Skin of body (tissue), 2 donors: ENCODE measurements around the gene TEDC1. TPM values are rescaled to one million over a fixed set of nuclear protein-coding genes. Genes with fewer than 3 reads are reported as not detected.

Experiments
- DNase-seq: peaks from one replicate; lab custom pipeline; 2025; lab: John Stamatoyannopoulos, UW
- total RNA-seq: library from RNA; depleted of rRNA; stranded (reverse); fragments of >200 nt; gene quantifications from one replicate; pipeline ENCODE4 v1.2.3, GENCODE V29; 2014

Gene TEDC1
- total RNA-seq, 1 donor from 2014 or later: 5.5 TPM

GRCh38 chr14:105525326-105525725 lies 34.3 kb downstream of the TEDC1 start:
- DNase-seq: no peak

DNA sequence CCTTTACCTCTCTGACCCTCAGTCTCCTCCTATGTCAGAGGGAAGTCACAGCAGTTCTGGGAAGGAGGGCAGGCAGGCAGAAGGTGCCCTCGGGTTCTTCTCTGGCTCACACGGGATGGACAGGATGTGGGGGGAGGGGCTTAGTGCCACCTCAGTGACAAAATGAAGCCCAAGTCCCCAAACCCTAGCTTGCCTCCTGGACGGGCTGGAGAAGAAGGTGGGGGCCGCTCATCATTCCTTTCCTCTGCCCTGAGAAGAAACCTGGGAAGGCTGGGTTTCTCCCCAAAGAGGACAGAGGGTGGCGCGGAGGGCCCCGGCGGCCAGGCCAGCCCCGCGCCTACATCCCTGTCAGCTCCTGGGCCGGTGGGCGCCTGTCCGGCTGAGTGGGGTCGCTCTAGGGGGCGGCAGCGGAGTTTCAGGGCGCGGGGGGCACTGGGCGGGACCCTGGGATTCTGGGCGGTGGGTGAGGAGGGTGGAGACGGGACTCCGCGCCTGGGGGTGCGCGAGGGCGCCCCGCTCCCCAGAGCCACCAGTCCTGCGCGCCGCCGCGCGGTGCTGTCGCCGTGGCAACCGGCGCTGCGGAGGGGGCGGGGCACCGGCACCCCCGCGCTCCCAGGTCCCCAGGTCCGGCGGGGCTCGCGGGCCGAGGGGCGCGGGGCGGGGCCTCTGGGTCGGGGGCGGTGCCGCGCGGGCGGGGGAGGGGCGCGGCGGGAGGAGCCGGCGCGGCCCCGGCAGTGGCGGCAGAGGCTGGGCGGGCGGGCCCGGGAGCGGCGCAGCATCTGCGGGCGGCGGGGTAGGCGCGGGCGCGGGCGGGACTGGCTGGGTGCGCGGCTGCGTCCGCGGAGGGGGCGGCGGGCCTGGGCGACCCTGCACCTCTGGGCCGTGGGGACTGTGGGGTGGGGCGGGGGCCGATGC lies 35.1 kb downstream of the TEDC1 start, which contains the start of gene TMEM121:
TMEM121 (plus strand) TSS at position 723 of the 915 bp plus-strand sequence. CDS start 2,252 bp downstream, outside the sequence.
- no peak for DNase-seq

DNA sequence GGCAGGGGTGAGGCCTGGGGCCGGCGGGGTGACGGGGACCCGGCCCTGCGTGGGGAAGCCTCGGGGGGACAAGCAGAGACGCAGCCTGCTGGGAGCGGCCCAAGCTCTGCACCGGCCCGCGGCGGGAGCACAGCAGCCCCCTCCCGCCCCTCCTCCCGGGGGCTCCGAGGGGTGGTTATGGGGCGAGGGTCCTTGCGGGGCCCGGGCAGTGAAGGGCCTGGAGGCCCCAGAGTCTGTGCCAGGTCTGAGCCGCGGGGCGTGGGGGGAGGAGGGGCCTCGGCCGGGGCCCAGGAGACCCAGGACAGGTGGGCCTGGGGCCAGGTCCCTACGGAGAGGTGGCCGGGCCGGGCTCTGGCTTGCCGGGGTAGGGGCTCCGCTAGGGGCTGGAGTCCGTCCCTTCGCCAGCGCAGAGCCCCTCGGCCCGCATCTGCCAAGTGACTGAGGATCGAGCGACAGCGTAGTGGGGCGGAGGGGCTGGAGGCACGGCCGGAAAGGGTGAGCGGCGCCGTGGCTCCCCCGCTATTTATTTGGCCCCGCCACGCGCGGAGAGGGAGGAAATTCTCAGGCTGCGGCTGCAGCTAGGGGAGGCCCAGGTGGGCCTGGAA lies 35.8 kb downstream of the TEDC1 start:
- DNase-seq: no peak

DNA sequence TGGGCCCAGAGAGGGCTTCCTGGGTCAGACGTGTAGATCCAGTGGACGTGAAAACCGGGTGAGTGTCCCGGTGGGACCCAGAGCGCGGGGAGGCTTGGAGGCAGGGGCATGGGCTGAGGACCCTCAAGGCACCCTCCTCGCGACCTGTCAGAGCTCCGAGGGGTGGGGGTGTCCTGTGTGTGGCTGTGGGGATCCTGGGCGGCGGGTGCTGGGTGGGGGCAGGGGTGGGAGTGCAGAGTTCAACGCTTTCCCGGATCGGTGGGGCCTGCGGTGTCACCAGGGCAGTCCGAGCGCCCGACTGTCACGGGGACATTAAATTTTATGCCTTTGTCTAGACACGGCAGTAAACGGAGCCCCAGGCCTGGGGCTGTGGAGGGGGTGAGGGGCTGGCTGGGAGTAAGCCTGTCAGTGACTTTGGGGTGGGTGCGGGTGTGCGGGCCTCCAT lies 36.4 kb downstream of the TEDC1 start:
- DNase-seq: no peak

GRCh38 chr14:105527826-105528585 lies 37.0 kb downstream of the TEDC1 start:
- DNase-seq: peak; percentile 63

DNA sequence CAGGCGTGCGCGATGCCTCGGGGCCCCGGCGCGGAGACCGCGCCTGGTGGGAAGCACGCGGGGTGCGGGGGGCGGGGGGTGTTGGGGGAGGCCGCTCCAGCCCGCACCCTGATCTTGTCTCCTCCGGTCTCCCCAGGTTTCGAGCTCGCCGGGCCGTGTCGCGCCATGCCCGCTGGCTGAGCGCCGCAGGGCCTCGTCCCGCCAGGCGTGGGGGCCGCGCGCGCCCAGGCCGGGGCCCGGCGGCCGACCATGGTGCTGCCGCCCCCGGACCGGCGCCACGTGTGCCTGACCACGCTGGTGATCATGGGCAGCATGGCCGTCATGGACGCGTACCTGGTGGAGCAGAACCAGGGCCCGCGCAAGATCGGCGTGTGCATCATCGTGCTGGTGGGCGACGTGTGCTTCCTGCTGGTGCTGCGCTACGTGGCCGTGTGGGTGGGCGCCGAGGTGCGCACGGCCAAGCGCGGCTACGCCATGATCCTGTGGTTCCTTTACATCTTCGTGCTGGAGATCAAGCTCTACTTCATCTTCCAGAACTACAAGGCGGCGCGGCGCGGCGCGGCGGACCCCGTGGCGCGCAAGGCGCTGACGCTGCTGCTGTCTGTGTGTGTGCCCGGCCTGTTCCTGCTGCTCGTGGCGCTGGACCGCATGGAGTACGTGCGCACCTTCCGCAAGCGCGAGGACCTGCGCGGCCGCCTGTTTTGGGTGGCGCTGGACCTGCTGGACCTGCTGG lies 37.7 kb downstream of the TEDC1 start:
- DNase-seq: no peak

GRCh38 chr14:105529319-105529568 lies 38.2 kb downstream of the TEDC1 start:
- DNase-seq: no peak

DNA sequence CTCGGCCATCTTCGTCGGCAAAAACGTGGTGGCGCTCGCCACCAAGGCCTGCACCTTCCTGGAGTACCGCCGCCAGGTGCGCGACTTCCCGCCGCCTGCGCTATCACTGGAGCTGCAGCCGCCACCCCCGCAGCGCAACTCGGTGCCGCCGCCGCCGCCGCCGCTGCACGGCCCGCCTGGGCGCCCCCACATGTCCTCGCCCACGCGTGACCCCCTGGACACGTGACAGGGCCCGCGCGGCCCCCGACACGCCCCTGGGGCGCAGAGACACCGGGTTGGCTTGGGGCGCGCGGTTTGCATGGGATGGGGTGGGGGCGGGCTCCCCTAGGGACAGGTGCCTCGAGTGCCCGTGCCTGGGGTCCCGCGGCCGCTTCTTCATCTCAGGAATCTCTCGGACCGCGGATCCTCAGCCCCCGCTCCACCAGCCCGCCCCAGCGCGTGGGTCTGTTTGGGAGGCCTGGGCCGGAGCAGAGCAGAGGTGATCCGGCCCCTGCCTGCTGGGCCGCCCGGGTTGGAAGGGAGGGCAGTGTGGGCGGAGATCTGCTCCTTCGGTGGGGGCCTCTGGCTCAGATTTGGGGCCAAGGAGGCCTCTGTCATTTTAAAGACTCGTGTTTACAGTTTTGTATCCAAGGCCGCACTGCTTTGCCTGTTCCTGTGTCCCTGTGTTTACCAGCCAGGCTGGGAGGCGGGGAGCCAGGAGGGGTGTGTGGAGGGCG lies 38.7 kb downstream of the TEDC1 start:
- no peak for DNase-seq

DNA sequence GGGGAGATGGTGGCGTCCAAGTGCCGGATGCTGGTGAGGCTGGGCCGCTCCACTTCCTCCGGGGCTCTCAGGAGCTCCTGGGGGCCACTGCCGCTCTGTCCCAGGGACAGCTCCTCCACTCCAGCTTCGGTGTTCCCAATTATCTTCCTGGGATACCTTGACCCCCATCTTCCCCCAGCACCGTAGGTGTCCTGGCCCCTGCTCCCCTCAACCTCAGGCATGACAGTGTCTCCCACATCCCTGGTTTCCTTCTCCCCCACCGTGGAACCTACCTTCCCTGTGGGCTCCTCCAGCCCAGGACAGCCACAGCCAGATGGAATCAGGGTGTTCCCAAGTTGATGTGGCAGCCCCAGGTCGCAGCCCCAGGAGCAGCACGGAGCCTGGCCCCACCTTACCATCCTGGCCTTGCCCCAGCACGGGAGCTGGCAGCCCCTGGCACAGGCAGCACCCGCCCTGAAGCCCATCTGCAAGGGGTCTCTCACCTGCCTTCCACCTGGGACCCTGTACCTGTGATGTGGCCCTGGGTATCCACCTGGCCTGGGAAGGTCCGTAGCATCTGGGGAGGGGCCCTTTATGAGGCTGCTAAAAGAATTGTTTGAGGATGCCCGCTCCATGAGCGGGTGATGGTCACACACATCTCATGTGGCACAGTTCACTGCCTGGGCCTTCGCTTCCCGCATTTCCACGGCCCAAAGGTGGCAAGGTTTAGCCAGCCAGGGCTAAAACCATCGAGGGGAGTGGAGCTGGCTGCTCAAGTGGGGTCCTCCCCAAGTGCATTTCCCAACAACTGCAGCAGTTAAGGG lies 39.4 kb downstream of the TEDC1 start:
- no peak for DNase-seq

DNA sequence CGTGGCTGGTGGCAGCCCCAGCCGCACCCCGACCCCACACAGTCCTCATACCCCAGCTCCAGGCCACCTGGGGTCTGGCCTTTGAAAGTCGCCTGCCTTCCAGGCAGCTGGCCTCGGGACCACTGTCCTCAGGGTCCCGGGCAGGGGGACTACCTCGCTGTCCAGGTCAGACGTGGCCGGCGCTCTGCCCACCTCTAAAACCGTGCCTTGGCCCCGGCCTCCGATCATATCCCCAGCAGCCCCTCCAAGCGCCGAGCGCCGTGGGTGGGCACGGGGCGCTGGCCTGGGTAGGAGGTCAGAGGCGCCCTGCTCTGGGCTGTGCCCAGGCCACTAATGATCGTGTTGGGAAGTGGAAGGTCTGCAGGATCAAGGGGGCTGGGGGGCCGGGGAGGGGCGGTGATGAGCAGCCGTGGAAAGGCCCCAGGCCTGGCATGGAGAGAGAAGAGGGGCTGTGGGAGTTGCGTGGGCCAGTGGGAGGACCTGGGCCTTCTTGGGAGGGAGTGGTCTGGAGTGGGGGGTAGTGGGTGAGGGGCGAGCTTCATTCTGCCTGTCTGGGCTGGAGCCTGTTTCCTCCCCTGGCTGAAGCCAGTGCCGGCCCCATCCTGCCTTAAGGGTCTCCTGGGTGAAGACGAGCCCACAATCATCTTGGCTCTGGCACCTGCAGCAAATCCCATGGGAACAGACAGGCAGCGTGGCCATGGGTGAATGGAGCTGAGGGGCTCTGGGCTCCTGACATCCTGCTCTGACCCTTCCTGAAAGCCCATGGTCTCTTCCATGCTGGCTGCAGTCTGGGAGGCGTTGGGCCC lies 40.2 kb downstream of the TEDC1 start:
- DNase-seq: no peak

GRCh38 chr14:105531894-105532623 lies 41.0 kb downstream of the TEDC1 start:
- no peak for DNase-seq

- DNase-seq: no peak
Measured at GRCh38 chr14:105532735-105533141, 41.7 kb downstream of the TEDC1 start.

DNA sequence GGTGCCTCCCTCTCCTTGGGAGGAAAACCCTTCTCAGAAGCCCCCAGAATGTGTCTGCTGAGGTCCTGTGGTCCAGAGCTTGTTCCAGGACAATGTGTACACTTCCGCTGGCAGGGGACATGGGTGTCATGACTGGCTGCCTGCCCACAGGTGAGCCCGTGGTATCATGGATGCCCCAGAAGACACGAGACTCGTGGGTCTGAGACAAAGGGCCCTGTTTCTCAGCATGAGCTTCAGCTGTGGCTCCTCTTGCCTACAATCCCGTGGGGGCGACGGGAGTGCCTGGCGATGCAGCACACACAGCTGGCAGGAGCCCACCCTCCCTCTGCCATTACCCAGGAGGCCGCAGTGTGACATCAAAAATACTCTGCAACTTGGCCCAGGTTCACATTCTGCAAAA lies 42.3 kb downstream of the TEDC1 start:
- no peak for DNase-seq

- DNase-seq: no peak
Measured at GRCh38 chr14:105533811-105534498, 42.9 kb downstream of the TEDC1 start.

DNA sequence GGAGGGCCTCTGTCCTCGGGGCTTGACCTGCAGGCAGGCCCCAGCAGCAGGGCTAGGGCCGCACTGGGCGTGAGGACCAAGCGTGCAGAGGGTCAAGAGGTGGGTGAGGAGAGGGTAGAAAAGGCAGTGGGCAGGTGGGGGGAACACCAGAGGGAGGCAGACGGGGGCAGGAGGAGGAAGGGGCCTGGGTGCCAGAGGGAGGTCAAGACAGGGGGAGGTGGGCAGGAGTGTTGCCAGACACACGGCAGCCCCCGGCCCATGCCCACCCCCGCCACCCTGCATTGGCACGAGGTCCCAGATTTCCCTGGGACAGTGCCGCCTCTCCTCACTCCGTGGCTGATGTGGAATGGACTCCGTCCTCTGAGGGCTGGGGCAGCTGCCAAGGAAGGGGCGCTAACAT lies 43.5 kb downstream of the TEDC1 start:
- no peak for DNase-seq

- DNase-seq: no peak
Measured at GRCh38 chr14:105536051-105536450, 45.0 kb downstream of the TEDC1 start.

- no peak for DNase-seq
Measured at GRCh38 chr14:105536691-105537579, 45.9 kb downstream of the TEDC1 start.
